ENCODE results near the gene NOL4L. TPM values are rescaled to one million over a fixed set of nuclear protein-coding genes. Genes with fewer than 3 reads are reported as not detected.

NOL4L gene
- 1.6 and 15.4 TPM in 2 replicates for total RNA-seq

DNA sequence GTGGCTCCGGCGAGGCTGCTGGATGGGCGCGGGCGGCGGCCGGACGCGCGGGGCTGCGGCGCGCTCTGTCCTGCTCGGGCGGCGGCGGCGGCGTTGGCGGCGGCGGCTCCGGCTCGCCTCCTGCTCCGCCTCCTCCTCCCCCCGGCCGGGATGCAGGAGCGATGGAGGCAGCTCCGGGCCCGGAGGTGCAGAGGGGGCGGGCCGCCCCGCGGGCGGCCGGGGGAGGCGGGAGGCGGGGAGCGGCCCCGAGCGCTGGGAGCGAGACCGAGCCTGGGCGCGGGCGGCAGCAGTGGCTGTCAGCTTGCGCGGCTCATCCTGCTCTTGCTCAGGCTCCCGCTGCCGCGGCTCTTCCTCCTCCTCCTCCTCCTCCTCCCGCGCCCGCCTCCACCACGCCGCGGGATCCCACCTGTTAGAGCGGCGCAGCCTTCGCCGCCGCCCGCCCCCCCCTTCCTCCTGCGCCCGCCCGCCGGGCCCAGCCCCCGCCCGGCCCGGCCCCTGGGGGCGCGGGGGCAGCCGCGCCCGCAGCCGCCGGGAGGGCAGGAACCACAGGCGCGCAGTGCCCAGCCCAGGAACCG is at the start of gene NOL4L:
NOL4L (minus strand) TSS at position 323 of the 575 bp plus-strand sequence. CDS start 443 bp downstream, outside the sequence.
- no peak for DNase-seq (ENCODE audit: low read depth)

DNA sequence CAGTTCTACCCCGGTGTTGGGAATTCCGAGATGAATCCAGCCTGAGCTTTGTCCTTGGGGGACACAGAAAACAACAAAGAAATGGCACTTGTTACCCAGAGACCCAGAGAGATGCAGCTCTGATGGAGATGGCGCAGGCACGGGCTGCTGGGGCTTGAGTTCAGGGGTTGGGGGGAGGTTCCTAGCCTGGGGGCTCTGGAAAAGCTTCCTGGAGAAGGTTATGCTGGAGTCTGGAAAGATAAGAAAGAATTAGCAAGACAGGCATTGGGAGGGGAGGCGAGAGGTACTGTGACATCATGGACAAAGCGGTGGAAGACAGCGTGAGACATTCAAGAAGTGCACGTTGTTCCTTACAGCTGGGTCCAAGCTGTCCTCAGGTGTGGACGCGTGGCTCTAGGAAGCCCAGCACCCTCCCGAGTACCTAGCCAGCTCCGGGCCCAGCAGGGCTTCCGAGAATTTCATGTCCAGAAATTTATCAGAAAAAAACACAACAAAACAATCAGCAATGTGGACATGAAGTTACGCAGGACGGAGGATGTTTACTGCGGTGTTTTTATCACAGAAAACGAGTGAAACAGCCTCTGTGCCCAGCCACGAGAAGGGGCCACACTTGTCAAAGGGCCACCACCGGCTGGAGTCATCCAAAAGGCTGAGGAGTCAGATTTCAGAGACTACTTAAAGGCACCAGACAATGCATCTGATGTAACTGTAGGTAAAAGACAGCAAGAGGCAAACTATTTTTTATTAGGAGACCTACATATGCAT is 49.1 kb upstream of the NOL4L start:
- DNase-seq (ENCODE audit: low read depth): no peak

DNA sequence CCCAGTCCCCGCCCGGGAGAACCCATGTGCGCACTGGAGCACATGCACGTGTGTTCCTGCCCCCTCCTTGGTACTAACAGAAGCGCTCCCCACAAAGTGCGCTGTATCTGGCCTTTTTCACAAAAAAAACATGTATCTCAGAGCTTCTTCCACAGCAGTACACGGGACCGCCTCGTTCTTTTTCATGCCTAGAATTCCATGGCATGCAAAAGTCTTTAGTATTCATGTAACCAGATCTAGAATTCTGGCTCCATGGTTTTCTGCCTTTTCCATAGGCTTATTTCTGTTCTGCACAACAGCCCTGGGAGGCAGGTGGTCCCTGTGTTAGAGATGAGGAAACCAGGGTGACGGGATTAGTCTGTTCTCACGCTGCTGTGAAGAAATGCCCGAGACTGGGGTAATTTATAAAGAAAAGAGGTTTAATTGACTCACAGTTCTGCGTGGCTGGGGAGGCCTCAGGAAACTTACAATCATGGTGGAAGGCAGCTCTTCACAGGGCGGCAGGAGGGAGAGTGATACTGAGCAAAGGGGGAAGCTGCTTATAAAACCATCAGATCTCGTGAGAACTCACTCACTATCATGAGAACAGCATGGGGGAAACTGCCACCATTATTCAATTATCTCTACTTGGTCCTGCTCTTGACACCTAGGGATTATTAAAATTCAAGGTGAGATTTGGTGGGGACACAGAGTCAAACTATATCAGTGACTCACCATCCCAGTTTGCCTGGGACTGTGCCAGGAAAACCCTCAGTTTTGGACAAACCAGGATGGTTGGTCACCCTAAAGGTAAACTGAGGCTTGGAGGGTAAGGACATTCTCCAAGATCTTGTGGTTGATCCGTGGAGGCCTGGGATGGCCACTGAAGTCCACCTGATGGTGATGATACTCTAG is 47.6 kb upstream of the NOL4L start:
- DNase-seq (ENCODE audit: low read depth): no peak

DNA sequence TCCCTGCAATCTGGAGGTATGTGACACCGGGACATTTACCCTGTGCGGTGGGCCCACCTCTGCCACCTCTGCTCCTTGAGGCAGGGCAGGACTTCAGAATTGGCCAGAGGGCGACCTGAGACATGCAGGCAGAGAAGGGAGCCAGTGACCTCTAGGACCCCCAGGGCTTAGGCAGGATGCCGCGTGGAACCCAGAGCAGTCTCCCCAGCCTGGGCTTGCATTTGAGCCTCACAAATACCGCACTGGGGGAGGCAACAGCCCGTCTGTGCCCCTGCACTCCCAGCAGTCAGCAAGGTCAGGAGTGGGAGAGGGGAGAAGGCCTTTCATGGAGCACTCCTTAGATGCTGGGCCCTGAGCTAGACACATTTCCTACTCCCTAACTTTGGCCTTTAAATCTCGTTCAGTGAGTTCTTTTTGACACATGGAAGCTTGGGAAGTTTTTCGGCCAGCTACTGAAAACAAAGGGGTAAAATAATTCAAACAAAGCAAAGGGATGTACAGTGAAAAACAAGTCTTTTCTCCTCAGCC is 46.9 kb upstream of the NOL4L start:
- no peak for DNase-seq (ENCODE audit: low read depth)

DNA sequence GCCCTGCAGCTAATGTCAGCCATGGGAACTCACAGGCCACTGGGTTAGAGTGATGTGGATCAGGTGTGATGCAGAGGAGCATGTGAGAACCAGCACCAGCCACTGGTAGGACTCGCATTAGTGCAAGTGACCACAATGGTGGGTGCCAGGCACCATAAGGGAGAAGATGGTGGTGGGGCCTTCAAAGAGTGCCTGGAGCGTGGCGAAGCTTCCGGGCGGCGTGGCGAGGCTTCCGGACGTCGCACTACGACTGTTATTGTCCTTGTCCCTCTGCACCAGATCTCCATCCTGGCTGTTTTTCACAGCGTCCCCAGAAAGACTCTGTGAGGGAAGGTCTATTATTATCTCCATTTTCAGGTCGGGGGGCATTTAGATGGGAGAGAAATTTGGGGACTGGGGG is 44.7 kb upstream of the NOL4L start:
- DNase-seq (ENCODE audit: low read depth): no peak

- DNase-seq (ENCODE audit: low read depth): no peak
Observed at GRCh38 chr20:32628960-32629530, 43.9 kb upstream of the NOL4L start.

DNA sequence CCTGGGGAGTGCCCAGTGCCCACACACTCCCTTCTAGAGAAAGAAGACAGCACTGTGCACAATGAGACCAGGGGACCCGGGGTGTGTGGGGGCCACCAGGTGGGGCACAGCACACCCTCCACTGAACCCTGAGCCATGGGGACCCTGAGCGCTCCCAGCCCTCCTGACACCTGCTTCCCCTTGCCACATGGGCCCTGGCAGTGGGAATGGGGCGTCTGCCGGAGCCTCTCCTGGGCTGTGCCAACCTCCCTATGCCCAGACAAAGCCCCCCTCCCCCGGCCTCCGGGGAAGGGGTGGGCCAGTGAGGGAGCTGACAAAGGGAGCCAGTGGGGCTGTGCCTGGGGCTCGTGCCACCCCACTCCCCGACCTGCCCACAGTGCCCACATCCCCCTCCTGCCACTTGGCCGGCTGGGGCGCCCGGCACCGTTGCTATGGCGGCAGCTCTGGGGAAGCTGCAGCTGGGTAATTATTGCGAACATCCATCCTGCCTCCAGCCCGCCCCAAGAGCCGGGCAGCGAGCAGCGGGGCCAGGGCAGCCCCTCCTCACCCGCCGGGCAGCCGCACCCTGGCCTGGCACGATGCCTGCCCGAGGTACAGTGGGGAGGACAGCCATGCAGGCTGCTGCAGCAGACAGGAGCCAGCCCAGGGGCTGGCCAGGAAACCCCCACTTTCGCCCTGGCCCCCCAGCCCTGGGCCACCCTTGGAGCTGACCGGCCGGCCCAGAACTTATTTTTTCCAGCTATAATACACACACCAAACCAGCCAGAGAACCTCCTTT is 41.9 kb upstream of the NOL4L start:
- DNase-seq (ENCODE audit: low read depth): no peak

DNA sequence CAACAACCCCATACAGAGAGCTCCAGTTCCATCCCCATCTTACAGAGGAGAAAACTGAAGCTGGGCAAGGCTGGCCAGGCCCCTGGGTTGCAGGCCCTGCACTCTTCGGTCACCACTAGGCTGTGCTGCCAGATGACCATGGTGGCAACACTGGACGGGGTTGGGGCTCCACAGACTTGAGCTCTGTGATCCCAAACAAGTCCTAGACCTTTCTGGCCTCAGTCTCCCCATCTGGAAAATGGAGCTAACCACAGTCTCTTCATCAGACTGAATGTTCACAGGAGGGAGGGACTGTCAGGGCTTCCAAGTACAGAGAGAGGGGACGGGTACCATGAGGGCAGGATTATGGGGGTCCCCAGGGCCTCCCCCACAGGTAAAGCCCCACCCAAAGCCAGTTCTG is 41.3 kb upstream of the NOL4L start:
- no peak for DNase-seq (ENCODE audit: low read depth)

DNA sequence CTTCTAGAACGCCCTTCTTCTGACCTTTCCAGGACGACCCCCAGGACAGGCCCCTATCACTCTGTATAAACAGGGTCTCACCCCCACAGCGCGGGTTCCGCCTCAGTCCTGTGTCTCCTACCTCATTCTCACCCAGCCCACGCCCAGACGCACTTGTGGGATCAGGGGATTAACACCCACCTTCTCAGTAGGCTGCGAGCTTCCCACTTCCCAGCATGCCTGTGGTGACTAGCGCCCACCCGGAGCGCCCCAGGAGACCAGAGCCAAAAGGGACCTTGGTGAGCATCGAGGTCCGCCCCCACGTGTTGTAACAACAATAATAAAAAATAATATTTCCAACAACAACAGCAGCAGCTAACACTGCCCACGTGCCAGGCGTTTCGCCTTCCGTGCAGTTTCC is 40.9 kb upstream of the NOL4L start:
- no peak for DNase-seq (ENCODE audit: low read depth)

GRCh38 chr20:32624687-32625345 is 39.7 kb upstream of the NOL4L start:
- DNase-seq (ENCODE audit: low read depth): no peak

DNA sequence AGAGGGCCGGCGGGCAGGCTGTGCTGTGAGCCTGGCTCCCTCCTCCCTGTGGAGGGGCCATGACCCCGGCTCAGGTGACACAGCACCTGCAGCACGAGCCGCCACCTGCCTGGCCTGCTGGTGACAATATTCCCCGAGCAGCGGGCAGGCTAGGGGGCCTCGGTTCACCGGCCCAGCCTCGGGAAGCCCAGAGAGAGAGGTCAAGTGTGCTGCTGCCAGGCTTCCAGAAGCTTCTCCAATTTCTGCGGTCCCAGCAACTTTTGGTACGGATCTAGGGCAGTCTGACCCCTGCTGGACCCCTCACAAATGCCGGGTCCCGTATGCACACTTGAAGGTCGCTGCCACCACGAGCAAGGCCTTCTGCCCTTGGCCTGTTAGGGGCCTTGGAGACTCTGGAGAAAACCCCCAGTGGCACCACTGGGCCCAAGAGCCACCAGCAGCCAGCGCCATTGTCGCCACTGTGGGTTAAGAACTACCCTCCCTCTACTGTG is 38.6 kb upstream of the NOL4L start:
- DNase-seq (ENCODE audit: low read depth): no peak

DNA sequence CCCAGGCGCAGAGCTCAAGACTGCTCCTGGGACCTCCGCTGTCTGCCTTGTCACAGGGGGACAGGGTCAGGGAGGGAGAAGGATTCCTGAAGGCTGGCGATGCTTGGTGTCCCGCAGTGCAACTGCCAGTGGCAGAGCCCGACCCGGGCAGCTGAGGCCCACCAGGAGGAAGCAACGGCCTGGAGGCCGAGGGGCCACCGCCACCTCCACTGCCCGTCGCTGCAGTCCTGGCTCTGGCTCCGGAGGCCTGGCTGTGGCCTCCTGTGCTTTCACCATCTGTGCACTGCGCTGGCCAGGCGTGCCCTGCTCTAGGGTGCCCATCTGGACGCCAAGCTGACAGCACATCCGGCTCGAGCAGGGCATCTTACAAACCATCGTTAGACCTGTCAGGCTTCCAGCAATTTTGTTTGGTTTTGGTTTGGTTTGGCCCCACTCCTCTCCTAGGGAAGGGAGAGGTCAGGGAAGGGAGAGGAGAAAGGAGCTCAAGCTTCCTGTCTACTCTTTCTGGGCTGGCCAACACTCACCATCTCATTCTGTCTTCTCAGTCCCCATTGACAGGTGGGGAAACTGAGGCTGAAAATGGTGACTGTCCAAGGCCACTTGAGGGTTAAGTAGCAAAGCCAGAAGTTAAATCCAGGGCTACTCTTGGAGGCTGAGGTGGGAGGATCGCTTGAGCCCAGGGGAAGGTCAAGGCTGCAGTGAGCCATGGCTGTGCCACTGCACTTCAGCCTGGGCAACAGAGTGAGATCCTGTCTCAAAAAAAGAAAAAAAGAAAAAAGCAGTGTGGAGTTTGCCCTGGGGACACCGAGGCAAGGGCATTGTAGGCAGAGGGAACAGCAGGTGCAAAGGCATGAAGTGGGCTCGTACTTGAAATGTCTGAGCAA is 37.7 kb upstream of the NOL4L start:
- DNase-seq (ENCODE audit: low read depth): no peak

DNA sequence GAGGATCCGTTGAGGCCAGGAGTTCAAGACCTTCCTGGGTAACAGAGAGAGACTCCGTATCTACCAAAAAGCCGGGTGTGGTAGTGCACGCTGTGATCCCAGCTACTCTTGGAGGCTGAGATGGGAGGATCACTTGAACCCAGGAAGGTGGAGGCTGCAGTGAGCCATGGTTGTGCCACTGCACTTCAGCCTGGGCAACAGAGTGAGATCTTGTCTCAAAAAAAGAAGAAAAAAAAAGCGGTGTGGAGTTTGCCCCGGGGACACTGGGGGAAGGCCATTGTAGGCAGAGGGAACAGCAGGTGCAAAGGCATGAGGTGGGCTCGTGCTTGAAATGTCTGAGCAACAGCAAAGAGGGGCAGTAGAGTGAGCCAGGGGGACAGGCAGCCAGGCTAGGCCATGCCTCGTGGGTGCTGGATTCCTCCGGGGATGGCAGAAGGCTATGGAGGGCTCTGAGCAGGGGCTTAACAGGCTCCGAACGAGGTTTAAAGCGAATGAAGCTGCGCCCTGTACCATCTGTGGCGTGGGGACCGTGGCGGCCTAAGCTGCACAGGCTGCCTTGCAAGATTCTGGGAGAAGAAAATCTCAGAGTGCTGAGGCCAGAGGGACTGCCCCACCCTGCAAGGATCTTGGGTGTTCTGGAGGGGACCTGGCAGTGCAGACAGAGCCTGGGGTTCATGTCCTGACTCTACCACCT is 36.9 kb upstream of the NOL4L start:
- no peak for DNase-seq (ENCODE audit: low read depth)

- DNase-seq (ENCODE audit: low read depth): no peak
Observed at GRCh38 chr20:32621071-32621890, 36.1 kb upstream of the NOL4L start.

- DNase-seq (ENCODE audit: low read depth): no peak
Observed at GRCh38 chr20:32619586-32619985, 34.5 kb upstream of the NOL4L start.

- no peak for DNase-seq (ENCODE audit: low read depth)
Observed at GRCh38 chr20:32614772-32615171, 29.6 kb upstream of the NOL4L start.

- DNase-seq (ENCODE audit: low read depth): no peak
Observed at GRCh38 chr20:32614303-32614702, 29.2 kb upstream of the NOL4L start.

All from renal cortical epithelial cell (primary cell).